PC-9 (cell line): ENCODE measurements around the gene ACBD4.

ENCODE experiments used
- CTCF ChIP-seq: fragments of 200-600 bp; sonication (generic); conservative IDR thresholded peaks from 2 replicates; pipeline ENCODE4 v1.6.1; 2017; ENCODE audit warnings: mixed run types, antibody characterized with exemption, mild to moderate bottlenecking, moderate library complexity
- EZH2 ChIP-seq: fragments of 200-600 bp; sonication (generic); IDR thresholded peaks from 2 replicates; pipeline ENCODE4 v1.8.0; 2017; ENCODE audit warnings: antibody characterized with exemption, low read depth

GRCh38 chr17:45172541-45173286, 37.2 kb downstream of the ACBD4 start:
- TF ChIP-seq CTCF (no peak; the same call in 1 of the 2 replicates), EZH2 (no peak)
